Hematopoietic multipotent progenitor cell treated with erythropoietin and hydrocortisone succinate and interleukin-3 and kit ligand, for 8 days (in vitro differentiated cells): ENCODE measurements around the gene PQBP1.

Experiments
- DNase-seq: peaks from one replicate; pipeline ENCODE4 v3.0.0-alpha.2; 2015

The PQBP1 gene

DNA sequence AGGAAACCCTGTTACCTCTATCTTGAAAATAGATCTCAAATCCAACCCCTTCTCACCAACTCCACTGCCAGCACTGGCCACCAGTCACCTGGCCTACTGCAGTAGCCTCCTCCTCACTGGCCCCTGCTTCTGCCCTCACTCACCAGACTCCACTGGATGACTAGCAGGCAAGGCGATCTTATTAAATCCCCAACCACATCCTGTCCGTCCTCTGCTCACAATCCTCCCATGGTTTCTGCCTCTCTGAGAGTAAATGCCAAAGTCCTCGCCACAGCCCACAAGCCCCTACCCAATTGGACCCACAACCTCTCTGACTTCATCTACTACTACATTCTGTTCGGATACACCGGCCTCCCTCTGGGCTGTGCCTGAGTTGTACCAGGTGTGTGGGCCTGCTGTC, 26.5 kb downstream of the PQBP1 start:
- no peak for DNase-seq

DNA sequence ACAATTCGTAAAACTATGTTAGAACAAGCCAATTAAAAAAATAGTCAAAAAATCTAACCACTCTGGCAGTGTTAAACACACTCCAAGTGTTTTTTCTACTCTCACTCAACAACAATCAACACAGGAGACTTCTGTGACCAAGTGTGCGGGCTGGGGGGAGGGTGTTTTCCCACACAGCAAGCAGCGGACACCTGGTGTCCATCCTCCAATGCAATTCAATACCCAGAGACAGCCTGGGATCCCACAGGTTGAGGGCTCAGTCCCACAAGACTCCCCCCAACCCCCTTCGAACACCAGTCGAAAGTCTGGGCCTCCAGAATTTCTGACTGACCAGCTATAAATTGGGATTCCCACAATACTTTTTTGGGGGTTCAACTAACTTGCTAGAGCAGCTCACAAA, 29.4 kb downstream of the PQBP1 start:
- no peak for DNase-seq

DNA sequence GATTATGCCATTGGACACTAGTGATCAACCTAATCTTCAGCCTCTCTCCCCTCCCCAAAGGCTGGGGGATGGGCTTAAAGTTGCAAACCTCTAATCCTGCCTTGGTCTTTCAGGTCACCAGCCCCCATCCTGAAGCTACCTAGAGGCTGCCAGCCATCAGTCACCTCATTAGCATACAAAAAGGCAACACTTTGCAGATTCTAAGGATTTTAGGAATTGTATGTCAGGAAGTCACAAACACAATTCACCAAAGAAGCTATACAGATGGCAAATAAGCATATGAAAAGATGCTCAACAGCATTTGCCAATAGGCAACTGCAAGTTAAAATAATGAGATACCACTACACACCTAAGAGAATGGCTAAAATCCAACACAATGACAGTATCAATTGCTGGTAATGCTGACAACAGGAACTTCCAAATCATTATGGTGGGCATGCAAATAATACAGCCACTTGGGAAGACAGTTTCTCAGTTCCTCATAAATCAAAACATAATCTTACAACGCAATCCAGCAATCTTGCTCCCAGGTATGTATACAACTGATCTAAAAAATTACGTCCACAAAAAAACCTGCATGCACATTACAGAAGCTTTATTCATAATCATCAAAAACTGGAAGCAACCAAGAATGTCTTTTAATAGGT, 30.1 kb downstream of the PQBP1 start:
- no peak for DNase-seq

DNA sequence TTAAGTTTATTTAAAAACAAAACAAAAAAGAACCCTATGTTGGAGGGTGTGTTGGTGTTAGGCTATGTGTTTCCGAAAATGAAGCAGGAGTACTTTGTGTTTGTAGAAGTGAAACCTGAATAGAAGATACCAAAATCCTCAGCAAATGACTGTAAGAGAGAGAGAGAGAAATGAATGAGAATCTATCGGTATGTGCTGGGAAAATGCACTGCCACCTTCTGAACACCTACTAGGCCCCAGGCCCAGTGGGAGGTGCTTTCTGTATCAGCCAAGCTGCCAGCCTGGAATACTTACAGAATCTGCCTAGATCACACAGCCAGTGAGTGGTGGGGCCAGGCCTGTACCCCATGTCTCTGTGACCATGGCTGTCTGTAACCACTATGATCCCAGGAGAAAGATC, 36.0 kb downstream of the PQBP1 start:
- no peak for DNase-seq

DNA sequence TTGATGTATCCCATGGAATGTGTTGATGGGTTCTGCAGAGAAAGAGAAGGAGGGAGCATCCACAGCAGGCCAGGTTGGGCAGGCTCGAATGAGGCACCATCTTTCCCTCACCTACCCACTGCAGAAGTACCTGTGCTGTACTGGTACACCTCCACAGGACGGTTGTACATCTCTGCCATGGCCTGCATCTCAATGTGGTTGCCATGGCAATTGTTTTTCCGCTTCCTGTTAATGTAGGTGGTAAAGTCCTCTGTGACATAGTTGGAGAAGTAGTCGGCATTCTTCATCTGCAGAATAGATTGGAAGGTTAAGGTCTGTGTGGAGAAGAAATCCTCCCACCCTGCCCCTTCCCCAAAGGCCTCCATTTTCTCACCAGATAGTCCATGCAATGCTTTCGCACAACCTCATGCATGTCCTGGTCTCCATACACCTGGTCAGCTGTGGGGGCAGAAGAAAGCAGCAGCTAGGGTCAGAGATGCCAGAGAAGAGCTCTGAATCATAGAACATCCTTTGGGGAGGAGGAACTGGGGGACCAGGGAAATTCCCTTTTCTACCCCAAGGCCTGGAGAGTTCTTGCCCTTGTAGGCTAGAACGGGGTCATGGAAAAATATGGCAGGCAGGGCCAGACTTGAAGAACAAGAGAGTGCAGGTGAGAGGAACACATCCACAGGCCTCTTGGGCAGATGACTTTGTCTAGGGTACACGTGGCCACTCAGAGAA, 37.0 kb downstream of the PQBP1 start:
- DNase-seq: no peak

DNA sequence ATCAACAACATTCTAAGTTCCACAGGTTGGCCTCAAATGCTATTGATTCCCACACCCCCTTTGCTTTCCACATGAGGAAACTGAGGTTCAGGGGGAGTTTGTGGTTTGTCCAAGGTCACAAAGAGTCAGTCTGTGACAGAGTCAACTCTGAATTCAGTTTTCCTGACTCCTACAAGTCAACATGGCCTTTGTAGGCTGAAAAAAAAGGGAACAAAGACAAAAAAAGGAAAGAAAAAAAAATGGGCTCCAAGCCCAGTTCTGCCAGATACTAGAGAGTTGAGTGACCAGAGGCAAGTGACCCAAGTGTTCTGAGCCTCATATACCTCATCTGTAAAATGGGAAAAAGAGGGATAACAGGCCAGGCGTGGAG, 37.6 kb downstream of the PQBP1 start:
- DNase-seq: no peak

DNA sequence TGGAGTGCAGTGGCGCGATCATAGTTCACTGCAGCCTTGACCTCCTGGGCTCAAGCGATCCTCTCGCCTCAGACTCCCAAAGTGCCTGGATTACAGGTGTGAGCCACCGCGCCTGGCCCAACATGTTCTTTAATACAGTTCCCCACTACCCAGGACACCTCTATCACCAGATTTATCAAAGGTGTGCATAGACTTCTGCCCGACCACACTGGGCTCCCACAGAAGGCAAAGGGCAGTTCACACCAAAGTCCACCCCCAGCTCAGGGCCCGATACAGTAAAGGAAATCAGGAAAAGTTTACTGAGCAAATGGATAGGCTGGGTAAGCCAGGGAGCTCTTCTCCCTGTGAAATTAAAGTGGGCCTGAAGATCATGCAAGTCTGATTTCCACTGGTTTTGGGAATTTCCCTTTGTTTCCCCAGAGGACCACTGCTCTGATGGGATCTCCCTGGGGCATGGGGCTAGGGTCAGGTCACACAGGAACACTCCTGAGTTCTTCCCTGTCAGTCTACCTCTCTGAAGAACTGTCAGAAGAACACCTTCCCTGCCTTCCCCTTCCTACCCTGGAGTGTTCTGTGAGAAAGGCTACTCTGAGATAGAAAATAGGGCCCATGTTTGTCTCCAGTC, 38.8 kb downstream of the PQBP1 start:
- no peak for DNase-seq

DNA sequence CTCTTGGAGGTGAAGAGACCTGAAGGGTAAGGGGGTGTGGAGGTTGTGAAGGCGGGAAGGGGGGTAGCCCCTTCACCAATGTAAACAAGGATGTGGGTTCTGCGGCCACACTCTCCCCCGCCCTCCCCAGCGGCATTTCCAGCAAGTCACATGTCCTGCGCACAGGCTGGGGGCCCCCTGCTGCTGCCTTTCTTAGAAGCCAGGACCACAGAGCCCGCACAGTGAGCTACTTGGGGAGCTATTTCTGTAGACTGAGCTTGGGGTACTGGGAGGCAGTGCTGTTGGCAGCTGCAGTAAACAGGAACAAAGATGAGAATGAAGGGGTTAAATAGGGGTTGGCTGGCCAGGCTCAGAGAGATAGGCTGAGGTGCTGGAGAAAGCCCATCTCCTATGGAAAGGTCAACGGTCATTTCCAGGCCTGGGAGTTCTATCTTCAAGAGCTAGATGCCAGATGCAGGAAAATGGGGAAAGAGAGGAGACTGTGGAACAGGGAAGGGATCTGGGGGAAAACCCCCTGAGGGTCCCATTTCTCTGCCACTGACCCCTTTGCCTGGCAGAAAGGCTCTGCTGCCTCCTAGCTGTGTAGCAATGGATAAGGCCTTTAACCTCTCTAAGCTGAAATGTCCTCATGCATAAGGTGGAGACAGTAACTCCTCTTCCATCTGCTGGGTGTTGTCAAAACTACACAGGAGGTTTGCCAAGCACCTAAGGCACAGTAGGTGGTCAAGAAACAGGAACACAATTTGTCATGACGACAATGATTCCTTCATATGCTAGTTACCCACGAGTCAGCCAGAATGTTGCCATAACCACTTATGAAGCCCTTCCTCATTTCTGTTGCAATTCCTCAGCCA, 39.6 kb downstream of the PQBP1 start:
- DNase-seq: peak; percentile 86

DNA sequence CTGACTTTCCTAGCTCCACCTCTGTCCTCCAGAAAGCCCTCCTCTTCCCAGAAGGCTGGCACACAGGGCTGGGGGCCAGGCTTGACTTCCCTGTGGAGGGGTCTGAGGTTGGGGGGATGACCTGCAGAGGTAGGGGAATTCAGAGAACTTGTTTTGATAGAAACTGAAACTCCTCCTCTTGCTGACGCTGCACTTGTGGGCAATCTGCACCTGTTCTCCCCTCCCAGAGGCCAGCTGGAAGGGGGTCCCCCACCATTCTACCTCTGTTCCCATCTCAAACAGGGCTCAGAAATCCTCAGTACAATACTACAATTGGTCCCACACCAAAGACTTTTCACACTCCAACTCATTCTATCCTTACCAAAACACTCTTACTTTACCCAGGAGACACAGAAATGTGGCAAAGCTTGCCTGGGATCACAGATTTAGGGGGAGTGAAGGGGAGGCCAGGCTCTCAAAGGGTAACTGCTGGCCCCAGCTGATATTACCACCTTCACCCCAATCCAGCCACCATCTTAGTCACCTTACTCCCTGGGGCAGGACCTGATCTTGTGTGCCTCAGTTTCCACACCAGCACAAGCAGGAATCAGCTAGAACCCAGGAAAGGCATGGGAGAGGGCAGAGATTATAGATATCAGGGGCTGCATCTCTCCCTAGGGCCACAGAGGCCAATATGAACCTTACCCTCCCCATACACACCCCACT, 41.1 kb downstream of the PQBP1 start:
- no peak for DNase-seq

DNA sequence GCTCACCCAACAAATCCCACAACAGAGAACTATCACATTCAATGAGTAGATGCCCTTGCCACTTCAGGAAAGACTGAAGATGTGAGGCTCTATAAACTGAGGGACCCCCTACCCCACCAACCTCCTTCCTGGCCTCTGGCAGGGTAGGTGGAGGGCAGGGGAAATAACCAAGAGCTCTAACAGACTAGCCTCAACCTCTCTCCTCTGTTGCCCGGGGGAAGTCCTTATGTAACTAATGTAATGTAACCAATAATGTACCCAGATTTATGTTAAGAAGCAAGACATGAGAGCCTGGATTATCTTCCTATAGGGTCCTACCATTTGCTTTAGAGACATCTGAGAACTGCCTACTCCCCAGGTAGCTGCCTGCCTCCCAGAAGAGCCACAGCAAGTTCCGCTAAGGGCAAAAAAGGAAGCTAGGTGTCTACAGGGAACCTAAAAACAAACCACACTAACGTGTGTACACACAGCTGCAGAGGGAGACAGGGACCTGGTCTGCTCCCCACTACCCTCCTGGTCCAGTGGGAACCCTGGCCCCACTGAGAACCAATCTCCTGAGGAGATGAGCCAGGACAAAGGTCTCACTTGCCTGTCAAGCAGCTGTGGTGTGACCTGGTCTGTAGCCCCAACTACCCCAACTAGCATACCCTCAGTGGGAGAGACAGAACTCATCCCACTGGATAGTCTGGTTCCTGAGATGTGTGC, 41.9 kb downstream of the PQBP1 start:
- no peak for DNase-seq

DNA sequence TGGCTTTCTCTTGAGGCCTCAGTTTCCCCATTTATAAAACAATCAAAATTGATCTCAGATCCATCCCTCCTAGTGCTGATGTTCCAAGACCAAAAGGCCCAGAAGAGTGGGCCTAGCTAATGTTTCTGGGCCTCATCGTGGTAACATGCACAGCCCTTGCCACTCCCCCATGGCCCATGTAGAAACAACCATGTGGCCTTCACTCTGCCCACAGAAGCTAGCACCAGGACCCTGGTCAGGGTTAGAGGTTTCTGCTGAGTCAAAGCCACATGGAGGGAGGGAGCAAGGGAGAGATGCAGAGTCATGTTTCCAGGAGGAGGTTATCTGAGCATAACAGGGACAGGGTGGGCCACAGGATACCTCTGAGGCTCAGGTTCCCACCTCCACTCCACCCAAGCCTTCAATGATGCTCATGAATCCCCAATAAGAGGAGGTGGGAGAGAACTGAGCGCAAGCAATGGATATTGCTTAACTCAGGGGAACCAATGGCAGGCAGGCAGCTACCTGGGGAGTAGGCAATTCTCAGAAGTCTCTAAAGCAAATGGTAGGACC, 42.8 kb downstream of the PQBP1 start:
- peak; percentile 91 for DNase-seq

DNA sequence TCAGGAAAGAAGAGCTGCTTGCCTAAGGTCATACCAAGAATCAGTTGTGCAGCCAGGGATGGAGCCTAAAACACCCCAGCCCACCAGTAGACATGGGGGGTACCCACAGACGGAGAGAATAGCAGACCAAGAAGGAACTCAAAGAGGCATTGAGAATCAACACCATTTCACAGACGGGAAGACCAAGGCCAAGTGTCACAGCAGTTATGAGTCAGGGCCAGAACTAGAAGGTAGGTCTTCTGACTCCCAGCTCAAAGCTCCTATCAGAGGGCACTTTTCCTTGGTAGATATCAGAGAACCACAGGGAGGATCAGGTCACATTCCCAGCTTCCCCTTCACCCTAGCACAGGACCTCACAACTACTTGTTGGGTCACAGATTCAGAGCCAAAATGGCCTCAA, 45.2 kb downstream of the PQBP1 start:
- peak; percentile 18 for DNase-seq

DNA sequence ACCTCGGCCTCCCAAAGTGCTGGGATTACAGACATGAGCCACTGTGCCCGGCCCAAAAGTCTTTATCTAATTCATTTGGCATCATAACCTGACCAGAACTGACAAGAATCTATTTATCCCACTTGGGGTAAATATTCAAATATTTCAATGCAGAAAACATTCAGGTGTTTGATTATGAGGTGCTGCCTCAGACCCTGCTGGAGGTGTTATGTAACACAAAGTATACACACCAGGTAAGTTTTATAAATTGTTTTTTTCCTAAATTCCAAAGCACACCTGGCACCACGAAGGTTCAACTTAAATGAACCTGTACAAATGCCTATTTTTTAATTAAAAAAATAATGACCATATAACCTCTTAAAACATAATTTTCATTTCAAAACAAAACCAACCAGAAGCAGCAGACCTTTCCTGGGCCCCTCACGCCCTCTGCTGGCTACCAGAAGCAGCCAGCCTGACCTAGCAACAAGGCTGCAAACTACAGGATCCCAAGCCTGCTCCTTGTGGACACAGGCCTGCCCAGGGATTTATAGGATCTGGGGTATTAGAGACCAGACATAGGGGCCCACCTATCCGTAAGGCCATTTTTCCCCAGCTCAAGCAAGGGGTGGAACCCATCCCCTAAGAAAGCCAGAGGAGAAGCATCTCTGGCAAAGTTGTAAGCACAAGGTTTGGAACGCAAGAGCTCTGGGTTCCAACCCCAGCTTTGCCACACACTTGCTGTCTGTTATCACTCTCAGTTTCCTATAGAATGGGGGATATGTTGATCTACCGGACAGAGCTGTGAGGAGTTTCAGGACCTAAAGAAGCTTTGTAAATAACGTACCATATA, 48.0 kb downstream of the PQBP1 start:
- DNase-seq: peak; percentile 59

DNA sequence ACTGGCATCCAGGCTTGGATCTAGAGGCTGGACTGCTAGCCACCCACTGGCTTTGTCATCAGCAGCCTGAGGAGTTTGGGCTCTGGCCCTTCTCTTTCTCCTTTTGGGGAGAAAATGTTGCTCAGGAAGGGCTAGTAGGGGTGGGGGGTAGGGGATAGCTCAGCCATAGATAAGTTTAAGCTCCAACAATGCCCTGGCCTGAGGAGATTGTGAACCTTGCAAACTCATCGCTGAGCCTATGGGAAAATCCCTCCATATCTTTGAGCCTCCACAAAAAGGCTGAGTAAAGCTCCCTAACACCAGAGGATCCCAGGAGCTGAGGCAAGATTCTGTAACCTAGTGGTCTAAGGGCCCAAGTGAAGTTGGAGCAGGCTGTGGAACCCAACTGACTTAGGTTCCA, 50.9 kb downstream of the PQBP1 start:
- DNase-seq: no peak
